Liver (tissue), 3 donors: ENCODE measurements around the gene FRMD4A.

Experiments used
- ATF3 ChIP-seq: IDR thresholded peaks from 2 replicates; pipeline ENCODE4 v1.6.1; 2016; ENCODE audit warnings: antibody characterized with exemption
- CTCF ChIP-seq: fragments of 150-350 bp; IDR thresholded peaks from 2 replicates; pipeline ENCODE4 v1.5.1; 2017; ENCODE audit warnings: improper control_type of control experiment, low read depth, low read length; ENCODE audit not compliant: missing input control
- MAX ChIP-seq: IDR thresholded peaks from 2 replicates; pipeline ENCODE4 v1.6.1; 2016; ENCODE audit warnings: antibody characterized with exemption
- RAD21 ChIP-seq, 2 donors: IDR thresholded peaks; 2 replicates each; pipeline ENCODE4 v1.6.1; 2016; ENCODE audit warnings: antibody characterized with exemption in 2 of 2, mild to moderate bottlenecking in 2 of 2
- SP1 ChIP-seq: IDR thresholded peaks from 2 replicates; pipeline ENCODE4 v1.6.1; 2018; ENCODE audit warnings: antibody characterized with exemption, mild to moderate bottlenecking
- donor health status: healthy.
- donor health status: healthy.

GRCh38 chr10:13915710-13916109 is 415.0 kb downstream of the FRMD4A start:
- no peak for TF ChIP-seq CTCF
- TF ChIP-seq RAD21 (IDR thresholded peaks at IDR 0.05), result no peak
- TF ChIP-seq SP1, result no peak
- no peak for TF ChIP-seq MAX
- TF ChIP-seq ATF3, result no peak
